CD1c-positive myeloid dendritic cell (primary cell): ENCODE data around the gene RNF43.
"Not testable (repeated sequence)": the region's sequence is repeated elsewhere in the genome, so short reads cannot be mapped to it uniquely, and the experiment has no call there.

Experiments used
- DNase-seq: peaks from one replicate; pipeline ENCODE4 v3.0.0-alpha.2; 2016; ENCODE audit errors: extremely low spot score

The RNF43 gene

DNA sequence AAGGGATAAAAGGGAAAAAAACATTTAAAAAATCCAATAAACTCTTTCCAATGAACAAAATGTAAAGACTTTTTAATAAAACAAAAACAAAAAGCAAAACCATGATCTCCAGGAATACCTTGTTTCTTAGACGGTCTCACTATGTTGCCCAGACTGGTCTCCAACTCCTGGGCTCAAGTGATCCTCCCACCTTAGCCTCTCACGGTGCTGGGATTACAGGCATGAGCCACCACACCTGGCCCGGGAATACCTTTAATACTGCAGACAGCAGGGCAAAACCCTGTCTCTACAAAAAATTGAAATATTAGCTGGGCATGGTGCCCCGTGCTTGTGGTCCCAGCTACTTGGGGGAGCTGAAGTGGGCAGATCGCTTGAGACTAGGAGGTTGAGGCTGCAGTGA lies 7.9 kb downstream of the RNF43 start:
- no peak for DNase-seq

DNA sequence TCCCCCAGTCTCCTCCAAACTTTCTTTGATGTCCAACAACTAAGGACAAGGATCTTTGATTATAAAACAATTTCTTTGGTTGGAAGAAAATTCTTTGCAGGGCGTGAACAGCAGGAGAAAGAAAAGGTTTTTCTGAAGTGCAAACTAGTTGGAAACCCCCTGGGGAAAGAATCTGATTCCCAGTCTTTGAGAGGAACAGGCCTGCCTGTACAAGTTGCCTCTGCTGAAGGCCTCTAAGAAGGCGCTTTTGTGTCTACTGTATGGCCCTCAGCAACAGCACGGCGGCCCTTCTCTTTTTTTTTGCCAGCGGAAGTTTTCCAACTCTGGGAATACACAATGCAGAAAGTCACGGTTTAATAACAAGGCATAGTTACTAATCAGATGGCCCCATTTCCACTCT lies 14.0 kb downstream of the RNF43 start:
- DNase-seq: no peak

DNA sequence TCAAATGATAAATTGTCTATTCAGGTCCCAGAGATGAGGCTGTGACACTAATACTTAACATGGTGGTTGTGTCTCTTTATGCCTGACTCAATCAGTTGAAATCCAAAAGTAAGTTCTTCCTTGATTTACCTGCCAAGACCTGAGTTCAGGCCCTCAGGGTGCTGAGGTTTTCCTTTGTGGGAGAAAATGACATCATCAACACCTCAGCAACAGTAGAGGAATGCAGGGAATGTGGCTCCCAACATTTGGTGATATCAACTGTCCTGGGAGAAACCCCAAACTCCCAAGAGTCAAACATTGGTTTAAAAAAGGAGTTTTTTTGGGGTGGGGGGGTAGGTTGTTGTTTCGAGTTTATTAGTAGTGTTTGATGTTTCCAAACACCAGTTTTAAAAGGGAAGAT lies 14.7 kb downstream of the RNF43 start:
- no peak for DNase-seq

DNA sequence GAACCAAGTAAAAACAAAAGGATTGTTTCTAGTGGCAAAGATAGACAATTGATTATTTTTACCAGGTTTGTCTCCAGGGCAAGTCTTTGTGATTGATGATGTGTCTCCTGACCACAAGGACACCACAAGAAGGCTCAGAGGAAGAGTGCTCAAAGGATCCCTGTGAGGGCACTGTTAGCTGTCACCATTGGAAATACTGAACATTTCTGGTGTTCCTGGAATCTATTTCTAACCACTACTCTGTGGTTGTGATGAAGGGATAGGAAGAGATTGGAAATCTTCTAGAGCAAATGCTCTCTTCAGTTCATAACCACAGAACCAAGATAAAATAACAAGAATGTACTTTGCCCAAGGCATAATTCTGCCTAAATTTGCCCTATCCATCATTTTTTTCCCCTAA lies 15.3 kb downstream of the RNF43 start:
- no peak for DNase-seq

DNA sequence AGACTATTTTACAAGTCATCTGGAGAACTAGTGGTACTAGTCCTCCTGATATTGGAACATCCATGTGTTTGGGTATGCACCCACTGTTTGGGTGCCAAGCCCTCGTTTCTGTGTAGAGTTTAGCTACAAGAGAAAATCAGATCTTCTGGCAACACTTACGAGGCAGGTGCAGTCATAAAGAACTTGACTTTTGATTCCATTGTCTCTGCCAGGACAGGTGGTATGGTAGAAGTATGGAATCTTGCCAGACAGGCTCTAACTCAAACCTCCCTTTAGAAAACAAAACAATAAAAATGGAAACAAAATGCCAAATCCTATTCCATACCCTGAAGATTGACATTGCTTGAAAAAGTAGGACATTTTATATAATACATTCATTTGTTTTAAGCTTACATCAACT lies 16.0 kb downstream of the RNF43 start:
- DNase-seq: no peak

DNA sequence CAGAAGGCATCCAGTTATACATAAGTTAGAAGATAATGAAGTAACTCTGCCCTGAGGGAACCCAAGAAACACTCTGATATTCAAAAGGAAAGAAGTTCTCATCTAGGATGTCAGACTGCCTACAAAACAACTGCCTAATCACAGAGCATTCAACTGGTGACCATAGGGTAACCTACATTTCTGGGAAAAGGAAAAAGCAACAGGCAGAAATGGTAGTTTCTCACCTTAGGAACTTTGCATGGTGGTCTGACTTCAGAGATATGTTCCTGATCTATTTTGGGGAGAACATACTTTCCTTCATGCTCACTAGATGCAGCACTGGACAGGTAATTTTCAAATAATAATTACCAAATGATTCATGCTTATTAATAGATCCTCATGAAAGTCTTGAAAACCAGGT lies 16.5 kb downstream of the RNF43 start:
- no peak for DNase-seq

DNA sequence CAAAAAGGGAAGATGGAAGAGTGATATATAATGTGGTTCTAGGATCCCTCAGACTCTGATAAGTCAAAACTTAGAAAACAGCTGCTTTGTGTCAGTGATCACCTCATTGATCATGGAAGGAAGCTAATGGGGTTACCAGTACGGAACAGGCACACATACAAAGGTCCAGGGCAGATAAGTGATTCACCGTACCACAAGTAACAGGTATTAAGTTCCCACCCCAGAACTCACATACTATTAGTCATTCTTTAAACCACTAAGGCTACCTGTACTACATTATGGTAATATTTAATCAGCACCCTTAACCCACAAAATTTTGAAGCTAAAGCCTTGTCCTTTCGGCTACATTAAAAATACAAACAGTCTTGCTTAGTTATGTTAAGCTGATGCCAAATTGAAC lies 17.4 kb downstream of the RNF43 start:
- DNase-seq: no peak

DNA sequence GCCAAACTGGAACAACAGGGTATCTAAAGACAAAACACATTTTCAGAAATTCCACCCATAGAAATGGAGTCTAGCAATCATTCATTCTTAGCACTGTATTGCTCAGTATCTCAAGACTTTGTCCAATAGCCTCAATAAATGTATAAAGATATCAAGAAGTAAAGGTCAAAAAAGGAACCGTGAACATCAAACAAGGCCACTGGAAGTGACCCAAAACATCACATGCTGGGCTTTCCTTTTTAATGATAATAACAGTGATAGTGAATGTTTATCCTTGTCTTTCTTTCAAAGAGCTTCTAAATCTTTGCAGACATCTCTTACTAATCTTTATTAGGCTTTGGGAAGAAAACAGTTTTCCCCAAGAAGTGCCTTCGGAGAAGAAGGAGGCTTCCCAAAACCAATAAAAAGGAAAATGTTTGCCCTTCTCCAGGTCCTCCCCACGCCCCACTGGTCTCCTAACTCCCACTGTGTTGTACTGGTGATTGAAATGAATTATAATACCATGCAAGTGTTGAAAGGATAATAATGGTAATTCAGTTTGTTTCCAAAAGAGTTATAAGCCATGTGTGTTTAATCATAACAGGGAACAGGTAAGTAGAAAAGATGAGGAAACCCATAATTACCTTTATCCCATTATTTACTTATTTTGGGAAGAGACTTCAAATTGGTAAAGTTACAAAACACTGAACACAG lies 18.6 kb downstream of the RNF43 start:
- DNase-seq: no peak

DNA sequence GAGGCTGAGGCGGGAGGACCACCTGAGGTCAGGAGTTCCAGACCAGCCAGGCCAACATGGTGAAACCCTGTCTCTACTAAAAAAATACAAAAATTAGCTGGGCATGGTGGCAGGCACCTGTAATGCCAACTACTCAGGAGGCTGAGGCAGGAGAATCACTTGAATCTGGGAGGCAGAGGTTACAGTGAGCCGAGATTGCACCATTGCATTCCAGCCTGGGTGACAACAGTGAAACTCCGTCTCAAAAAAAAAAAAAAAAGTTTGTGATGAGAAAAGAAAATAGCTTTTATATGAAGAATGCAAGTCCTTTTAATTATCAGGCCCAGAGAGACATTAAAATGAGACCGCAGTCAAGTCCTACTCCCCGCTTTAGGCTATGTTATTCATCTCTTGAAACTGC lies 19.9 kb downstream of the RNF43 start:
- not testable (repeated sequence) for DNase-seq

DNA sequence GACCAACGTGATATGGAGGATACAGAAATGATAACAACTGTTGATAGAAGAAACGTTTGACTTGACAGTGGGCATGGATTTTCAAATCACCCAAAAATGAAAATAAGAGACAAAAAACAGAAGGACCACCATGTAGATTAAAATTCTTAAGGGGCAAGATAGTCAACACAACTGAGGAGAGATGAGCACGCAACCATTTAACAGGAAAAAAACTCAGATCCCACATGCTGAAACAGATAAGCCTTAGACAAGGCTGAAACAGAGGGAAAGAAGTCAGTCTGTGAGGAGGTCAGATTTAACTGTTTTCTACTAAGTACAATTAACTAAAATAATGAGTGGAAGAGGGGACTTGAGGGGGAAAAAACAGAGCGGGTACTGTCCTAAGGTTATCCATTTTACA lies 21.2 kb downstream of the RNF43 start:
- DNase-seq: no peak

DNA sequence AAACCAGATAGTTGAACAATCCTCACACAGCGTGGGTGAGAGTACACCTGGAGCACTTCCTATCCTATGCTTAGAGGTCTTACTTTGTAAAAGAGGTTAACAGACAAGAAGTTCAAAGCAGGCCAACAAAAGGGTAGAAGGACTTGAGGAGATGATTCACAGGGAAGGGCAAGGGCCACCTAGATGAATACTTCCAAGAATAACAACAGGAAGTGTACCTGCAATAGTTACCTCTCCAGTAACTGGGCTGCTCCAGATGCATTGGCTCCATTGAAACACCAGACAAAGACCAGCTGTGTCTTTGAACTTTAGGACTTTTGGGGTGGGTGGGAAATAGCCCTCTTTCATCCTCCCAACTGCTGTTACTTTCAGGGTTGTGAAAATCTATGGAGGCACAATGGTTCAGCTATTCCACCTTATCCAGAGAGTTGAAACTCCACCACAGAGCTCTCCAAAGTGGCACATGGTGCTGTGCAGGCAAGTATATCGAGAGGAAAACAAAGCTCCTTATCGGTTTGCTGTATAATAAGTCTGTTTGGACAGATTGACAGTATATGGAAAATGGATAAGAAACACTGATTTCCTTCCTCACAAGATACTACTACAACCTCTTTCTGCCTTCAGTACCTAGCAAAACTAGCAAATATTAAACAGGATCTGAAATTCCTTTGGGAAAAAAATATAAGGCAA lies 22.7 kb downstream of the RNF43 start:
- no peak for DNase-seq

DNA sequence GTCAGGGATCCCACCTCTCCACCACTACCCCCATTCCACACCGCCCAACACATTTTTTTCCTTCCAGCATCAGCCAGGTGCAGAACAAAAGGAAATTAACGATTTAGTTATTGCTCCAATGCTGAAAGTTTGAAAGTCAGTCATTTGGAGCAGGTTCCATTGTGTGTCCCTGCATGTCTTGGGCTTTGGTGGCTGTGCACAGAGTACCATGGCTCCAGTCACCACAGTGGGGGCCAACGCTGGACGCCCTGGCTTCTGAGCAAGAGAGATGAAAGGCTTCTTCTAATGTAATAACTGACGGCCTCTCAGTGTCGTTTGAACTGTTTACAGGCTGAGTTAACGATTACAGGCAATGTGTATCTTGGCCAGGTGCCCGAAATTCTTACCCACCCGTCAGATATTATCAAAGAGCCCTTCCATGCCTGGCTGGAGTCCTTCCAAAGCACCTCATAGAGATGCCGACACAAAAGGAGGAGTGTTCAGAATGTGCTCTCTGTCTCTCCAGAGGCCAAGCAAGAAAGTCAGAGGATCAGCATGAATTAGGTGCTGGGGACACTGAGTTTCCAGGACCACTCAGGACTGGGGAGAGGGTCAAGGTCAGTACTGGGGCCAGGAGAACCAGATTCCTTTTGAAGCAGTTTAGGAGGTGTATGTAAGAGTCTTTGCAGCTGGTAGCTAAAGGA lies 25.9 kb downstream of the RNF43 start:
- no peak for DNase-seq

DNA sequence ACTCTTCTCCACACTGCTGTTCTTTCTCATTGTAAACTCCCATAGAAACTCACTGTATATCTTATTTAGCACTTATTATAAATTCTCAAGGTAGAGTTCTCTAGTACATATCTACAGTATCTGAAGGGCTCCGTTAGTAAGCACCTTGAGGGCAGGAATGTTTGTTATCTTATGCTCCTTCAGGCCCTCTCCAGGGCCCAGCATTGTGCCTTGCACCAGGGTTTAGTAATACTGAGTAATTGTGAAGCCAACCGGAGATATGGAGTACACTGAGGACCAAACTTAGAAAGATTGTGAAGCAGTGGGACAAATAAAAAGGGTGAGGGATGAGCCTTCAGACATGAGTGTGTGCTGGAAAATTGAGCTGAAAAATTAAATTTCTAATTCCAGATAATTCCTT lies 26.4 kb downstream of the RNF43 start:
- DNase-seq: no peak

DNA sequence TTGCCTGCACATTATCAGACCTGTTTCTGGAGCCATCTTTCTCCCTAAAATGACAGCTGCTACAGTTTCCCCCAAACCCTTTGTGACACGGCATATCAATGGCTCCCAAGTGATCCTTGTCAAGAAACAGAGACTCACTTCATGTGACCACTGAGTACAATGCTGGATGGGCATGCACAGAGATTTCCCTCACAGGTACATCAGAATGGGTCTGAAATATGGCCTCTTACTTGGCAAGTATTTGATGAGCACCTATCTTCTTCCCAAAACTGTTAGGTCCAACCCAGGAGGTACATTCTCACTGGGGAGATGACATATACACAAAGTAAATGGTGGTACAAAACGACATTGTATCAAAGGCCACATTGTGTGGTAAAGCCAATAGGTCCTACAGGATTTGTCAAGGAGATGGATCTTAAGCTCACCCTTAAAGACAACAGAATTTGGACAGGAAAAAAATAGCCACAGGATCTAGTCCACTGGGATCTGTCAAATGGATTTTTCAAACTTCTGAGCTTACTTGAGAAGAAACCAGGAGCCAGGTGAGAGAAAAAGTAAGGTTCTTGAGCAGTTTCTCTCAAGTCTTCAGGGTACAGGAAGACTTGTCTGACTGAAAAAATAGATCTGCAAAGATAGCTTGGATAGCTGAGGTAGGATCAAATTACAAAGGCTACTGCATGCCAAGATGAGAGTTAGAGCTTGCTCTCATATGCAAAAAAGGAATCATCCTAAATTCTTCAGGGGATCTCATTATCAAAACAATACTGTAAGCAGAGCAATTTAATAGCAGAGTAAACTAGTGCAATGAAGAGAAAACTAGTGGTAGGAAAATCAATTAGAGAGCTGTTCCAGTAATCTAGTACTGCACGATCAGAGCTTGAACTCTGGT lies 28.8 kb downstream of the RNF43 start:
- no peak for DNase-seq

DNA sequence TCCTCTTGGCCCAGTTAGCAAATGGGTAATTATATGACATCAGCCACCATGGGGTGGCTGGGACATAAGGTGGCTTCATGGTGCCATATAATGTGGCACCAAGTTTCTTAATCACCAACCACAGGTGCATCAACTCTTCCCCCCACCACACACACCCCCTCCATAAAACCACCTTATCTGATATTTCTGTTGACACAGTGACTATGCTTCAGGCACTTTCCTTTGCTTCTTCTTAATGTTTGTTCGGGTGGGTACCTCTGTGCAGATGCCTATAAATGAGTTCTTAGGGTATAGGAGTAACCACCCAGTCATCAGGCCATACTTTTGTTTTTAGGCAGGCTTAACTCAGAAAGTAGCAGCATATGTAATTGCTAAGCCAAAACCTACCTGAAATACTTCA lies 29.5 kb downstream of the RNF43 start:
- no peak for DNase-seq

DNA sequence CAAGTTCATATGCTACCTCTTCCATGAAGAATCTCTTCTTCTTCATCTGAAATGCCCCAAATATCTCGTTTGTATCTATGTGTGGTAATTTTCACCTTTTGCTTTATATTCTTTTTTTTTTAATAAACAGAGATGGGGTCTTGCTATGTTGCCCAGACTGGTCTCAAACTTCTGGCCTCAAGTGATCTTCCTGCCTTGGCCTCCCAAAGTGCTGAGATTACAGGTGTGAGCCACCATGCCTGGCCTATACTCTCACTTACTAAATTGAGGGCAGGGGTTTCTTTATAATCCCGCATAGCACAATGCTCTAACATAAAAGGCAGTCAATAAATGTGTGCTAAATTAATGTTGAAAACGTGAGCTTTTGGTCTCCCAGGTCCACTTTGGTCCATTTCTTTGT lies 30.6 kb downstream of the RNF43 start:
- no peak for DNase-seq

DNA sequence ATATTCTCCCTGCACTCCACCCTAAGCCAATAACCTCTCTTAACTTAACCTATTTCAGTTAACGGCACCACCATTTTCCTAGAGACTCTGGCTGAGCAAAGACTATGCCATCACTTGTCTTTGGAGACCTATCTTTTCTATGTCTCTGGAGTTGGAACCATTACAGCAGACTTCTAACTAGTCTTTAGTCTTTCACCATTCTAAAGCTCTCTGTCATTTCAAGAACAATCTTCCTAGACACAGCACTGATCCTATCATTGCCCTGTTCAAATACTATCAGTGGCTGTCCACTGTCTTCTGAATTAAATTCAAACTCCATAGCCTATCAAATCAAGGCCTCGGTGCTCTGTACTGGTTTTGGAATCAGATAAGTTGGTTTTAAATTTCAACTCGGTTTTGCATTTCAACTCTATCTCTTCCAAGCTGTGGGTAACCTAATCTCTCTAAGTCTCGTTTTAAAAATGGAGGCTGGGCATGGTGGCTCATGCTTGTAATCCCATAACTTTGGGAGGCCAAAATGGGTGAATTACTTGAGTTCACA lies 31.9 kb downstream of the RNF43 start:
- DNase-seq: no peak

DNA sequence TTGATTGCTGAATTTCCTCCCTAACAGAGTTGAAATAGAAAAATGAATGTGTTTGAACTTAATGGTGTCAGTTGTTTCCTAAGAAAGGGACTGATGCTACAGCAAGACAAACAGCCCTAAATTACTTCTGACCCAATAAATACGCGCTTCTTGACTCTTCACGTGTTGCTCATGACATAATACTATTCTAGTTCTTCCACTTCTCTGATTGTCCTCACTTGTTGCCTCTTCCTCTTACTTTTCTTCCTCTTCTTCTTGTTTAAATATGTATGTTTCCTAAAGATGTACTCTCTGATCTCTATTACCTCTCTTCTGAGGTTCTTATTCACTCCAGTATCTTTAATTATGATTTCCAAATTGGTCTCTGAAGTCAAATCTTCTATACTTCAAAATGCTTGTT lies 32.4 kb downstream of the RNF43 start:
- peak; percentile 29 for DNase-seq

DNA sequence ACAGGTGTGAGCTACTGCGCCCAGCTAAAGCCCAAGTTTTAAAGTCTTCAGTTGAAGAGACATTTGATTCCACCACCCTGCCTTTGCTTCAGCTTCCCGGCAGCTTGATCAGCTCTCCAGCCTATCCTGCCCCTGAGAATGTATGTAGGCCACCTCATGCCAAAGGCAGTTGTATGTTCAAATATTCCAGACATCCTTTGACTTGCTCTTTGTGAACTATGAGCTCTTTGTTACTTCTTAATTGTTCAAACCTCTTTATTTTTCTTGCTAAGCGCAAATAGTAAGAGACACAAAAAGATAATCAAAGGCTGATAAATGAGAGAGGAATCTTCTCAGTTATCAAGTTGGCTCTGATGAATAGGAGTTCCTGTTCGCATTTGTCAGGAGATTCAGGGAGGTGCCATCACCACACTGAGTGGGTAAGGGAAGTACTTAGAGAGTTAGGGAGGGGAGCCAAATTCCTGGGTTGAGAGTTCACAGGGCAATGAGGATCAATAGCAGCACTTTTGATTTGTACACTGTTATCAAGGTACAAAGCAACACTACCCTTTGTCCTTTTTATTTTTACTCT lies 33.4 kb downstream of the RNF43 start:
- DNase-seq: peak; percentile 20

DNA sequence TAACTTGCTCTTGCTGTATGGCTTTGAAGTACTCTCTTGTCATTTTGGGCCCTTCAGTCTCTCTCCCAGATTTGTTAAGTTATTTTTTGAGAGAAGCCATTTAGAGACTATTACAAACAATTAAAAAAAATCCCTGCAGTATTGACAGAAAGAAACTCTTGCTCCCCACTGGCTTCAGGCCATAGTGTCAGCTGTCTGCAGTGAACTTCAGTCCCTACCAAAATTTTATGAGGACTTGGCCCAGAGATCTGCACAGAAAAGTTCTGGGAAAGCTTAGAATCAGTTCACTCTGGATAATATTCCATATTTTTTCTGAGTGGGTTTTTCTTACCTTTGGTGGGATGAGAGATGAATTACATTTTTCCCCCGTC lies 34.5 kb downstream of the RNF43 start:
- no peak for DNase-seq

DNA sequence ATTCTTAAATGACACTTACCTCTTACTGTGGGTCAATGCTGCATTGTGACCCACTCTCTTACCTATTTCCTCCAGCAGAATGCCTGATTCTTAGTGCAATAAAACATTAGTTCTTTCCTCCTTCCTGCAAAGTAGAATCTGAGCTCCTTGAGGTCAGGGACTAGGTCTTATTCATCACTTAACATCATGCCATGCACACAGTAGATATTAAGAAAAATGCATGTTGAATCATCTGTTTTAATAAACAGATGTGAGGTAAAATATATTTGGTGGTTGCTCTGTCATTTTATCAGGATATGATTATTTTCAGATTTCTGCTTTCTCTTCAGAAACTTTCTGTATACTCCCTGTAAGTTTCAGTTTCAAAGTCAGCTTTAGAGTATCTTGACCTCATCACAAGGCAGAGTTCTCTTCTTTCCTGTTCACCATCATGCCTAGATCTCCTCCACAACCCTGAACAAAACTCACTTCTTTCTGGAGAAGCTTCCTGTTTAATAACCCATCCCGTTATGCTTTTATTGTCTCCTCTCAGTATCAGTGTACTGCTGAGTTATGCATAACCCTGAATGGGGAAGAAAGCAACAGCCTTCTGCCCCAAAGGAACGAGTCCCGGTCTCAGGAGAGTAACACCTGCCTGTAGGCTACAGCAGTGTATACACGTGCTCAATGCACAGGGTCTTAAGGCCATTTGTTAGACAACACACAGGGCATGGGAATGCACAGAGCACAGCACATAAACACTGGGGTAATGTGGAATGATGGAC lies 35.0 kb downstream of the RNF43 start:
- DNase-seq: no peak
